GM19035 (cell line): Measurements from ENCODE around the gene NCAM1.
"Not testable (repeated sequence)": the region's sequence is repeated elsewhere in the genome, so short reads cannot be mapped to it uniquely, and the experiment has no call there.

Source experiments
- ATAC-seq: cut with Tn5 transposase; IDR thresholded peaks from one replicate; pipeline ENCODE4 v1.9.1; 2021; ENCODE audit not compliant: unreplicated experiment

NCAM1 gene

DNA sequence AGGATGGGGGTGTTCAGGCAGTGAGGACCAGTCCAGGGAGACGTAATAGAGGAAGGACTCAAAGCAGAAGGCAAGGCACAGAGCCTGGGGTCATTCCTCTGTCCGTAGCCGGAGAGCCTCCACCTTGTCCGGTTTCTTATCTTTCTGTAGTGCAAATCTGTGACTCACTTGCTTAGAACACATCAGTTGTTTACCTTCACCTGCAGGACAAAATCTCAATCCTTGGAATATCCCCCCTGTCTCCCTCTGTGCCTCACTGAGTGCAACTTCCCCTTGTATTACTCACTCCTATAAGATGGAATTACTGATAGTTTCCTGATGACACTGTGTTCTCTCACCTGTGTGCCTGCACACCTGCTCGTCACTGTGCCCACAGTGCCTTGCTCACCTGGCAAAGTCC is 332.7 kb downstream of the NCAM1 start:
- ATAC-seq = no peak

DNA sequence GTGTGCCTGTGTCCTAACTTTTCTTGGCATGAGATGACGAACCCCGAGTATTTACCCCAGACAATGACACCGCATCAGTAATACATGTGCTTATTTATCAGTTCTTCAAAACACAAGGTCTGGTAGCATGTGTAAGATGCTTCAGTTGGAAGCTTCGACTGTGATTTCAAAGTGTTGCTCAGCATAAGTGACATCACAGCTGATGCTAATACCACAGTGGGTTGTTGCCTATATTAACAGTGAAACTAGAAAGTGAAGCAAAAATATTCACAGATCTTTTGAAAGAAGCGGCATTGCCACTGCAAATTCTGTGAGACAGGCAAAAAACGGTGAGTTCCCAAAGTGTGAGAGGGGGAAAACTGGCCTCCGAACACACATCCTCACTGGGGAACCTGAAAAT is 334.8 kb downstream of the NCAM1 start:
- no peak for ATAC-seq

DNA sequence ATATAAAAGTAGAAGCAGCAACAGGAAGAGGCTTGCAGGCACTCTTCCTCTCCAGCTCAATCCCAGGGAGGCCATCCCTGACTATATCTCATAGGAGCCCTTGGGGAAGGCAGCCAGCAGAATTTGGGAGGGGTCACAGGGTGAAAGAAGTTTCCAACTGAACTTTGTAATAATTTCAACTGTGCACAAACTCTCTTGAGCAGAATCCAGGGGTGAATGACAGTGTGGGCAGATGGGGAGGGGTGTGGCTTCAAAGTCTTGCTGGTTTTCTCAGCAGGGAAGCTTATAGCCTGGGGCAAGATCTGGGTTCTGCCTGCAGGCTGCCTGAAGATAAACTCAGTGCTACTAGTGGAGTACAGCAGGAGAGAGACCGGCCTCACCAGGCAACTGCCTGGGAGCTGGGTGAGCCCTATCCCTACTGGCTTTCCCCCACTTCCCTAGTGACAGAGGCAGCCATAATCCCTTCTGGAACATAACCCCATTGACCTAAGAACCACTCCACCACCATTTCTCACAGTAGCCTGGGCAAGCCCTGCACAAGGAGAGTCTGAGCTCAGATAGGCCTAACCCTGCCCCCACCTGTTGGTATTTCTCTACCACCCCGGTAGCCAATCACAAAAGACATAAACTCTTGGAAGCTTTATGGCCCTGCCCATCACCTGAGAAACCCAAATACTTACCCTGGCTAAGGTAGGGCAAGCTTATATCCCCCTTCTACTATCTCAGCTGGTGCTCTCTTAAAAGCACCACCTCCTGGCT is 335.4 kb downstream of the NCAM1 start:
- ATAC-seq = no peak

DNA sequence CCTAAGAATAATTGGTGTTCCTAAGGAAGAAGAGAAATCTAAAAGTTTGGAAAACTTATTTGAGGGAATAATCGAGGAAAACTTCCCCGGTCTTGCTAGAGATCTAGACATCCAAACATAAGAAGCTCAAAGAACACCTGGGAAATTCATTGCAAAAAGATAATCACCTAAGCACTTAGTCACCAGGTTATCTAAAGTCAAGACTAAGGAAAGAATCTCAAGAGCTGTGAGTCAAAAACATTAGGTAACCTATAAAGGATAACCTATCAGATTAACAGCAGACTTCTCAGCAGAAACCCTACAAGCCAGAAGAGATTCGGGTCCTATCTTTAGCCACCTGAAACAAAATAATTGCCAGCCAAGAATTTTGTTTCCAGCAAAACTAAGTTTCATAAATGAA is 337.3 kb downstream of the NCAM1 start:
- ATAC-seq = not testable (repeated sequence)

DNA sequence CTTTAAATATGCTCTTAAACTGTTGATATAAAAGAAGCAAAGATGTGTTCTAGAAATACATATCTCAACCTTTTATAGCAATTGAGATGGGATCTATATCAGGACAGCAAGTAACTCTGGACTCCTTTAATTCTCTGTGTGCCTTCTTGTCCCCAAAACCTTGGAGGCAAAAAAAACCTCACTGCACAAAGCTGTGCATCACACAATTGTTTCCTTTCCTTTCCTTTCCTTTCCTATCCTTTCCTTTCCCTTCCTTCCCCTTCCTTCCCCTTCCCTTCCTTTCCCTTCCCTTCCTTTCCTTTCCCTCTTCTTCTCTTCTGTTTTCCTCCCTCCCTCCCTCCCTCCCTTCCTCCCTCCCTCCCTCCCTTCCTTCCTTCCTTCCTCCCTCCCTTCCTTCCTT is 343.7 kb downstream of the NCAM1 start:
- no peak for ATAC-seq

DNA sequence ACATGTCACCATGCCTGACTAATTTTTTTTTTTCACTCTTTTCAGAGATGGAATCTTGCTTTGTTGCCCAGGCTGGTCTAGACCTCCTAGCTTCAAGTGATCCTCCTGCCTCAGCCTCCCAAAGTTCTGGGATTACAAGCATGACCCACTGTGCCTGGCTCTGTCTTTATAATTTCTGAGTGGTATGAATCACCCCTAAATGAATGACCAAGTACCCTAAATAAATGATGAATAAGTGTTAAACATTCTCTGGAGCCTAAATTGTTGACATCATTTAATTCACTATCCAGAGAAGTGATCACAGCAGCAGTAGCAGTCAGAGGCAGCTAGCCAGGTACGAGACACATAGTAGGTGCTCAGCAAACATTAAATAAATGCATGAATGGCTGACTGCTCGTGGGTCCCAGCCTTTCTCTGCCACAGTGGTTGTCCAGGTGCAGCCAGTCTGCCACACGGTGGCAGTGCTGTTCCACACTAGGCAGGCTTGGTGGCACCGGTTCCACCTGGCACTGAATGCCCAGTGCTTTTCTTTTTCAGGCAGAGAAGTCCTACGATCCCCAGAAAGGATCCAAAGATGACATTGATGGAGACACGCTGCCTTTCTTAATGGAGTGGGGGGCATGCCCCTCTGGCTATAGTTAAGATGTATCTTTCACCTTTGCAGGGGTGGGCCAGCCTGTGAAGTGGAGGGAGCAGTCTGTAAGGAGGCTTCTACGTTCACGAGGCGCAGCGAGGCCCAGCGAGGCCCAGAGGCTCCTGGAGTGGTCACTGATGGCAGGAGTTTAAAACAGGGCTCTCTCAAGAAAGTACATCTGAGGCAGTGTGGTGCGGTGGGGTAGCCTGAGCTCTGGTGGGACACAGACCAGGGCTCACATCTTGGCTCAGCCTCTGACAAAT is 344.5 kb downstream of the NCAM1 start:
- peak; percentile 86 for ATAC-seq

DNA sequence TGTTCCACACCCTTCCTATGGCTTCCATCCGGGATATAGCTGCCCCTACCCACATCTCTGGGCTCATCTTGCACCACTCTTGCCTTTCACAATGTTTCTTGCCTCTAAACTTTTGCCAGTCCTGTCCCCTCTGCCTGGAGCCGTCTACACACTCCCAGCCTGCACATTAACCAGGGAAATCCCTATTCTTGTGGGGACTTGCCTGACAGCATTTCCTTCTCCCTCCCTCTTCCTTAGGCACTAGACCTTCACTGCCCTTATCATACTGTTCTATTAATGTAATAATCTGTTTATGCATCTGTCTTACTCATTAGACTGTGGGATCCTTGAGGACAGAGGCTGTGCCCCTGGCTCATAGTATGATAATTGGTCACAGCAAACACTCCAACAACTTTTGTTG is 347.4 kb downstream of the NCAM1 start:
- ATAC-seq = no peak

DNA sequence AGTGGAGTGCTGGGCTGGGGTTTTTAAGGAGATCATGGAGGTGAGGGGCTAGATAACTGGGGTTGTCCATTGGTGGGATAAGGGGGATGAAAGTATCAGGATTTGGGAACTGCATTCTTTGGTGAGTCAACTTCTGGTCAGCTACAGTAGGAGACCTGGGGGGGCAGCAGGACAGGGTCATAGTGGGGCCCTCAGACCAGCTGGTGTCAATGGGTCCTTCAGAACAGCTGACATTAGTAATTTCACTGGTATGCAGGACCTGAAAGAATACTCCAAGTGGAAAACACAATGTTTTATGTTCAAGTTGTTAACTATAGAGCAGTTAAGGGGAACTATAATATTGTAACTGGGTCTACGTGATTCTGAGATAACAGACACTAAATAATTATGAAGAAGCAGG is 350.3 kb downstream of the NCAM1 start:
- no peak for ATAC-seq

DNA sequence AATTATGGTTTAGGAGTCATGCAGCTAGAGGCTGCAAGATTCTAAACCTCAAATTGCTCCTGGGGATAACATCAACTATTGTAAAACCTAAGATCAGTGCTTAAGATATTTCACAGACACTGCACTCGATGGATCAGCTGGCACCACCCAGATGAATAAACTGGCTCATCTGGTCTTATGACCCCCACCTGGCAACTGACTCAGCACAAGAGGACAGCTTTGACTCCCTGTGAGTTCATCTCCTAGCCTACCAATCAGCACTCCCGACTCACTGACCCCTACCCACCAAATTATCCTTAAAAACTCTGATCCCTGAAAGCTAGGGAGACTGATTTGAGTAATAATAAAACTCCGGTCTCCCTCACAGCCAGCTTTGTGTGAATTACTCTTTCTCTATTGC is 352.4 kb downstream of the NCAM1 start:
- no peak for ATAC-seq

DNA sequence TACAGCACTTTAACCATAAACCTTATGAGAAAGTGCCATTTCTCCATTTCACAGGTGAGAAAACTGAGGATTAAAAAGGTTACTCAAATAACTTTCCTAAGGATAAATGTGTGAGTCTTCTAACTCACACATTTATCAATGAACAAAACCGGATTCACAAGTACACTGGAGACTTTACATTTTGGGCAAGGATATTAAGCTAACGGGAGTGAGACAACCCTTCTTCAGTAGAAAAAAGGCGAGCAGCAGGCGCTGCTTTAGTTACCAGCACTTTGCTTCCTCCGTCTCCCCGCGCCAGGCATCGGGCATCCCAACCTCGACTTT is 352.8 kb downstream of the NCAM1 start:
- no peak for ATAC-seq

DNA sequence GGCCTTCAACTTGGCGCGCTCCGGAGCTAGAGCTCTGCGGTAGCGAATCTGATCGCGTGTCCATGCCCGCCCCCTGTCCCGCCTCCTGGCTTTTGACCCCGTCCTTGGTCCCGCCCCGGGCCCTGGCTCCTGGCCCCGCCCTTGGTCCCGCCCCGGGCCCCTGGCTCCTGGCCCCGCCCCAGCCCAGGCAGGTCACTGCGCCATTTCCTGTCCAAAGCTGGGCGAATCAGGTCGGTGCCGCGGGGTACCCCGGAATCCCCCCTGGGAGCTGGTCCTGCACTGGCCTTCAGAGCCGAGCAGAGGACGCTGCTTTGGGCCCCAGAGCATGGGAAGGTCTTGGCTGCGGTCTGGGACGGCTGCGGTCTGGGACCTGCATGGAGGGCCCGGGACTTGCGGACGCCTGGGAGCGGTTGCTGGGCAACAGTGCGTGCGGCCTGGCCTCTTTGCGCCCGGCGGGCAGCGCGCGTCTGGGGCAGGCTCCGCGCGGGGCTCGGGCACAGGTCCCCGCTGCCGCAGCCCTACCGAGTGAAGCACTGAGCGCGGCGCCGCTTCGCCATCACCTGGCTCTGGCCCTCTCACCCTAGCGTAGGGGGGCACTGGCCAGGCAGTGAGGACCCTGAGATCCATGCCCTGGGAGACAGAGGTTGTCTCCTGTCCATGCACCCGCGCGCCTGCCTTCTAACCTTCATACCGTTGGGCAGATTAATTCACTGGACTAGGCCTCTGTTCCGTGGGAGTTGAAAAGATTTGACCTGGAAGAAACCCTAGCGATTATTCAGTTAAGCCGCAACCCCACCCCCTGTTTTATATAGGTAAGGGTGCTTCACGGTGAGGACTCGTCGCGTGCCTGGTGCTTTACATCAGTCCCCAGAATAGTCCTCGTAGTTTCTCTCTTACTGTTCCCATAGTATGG is 353.4 kb downstream of the NCAM1 start, which contains the start of gene TTC12:
TSS of gene TTC12 (plus strand) at position 195 of the 913 bp plus-strand sequence. CDS start 1,675 bp downstream, outside the sequence.
- ATAC-seq = peak; percentile 98

DNA sequence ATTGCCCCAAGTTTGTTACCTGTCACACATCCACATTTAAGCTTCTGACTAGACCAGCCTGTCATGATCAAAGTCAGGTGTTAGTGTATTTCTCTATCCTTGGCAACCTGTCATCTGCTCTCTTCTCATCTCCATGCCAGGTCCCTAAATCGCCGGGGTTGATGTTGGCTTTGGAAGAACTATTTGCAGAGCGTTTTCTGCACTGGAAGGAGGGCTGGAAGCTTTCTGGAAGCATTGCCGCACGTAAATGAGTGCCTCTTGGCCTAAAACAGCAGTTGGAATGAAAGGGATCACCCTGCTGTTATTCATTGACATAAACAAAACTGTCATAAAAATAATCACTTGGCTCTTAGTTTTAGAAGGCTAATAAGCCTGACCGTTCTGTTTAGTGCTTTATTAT is 354.6 kb downstream of the NCAM1 start:
- ATAC-seq = no peak

DNA sequence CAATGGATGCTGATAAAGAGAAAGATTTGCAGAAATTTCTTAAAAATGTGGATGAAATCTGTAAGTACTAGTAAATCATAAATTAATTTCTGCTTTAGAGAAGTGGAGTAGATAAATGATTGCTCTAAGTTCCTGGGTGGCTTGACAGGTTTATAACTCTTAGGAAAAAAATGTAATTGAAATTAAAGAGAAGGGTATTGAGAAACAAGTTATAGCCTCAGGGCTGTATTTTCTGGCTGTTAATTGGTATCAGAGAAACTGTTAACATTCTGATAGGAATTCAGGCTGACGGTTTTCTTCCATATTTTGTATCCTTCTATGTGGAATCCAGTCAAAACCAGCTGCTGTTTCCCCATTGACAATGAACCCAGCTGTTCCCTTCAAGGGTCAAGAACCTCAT is 355.0 kb downstream of the NCAM1 start:
- no peak for ATAC-seq

DNA sequence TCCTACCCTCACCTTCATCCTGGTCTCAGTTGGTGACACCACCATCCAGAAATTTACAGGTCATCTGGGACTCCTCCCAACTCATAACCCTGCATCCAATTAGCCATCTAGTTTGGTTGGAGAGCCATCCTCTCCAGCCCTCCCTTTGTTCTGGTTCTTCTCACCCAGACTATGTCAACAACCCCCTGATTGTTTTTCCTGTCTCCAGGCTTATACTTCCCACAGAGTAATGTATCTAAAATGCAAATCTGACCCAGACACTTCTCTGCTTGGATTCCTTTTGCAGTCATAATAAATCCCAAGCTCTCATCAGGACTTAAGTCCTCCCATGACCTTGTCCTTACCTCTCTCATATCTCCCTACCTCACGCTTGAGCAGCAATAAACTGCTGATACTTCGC is 356.1 kb downstream of the NCAM1 start:
- ATAC-seq = no peak

DNA sequence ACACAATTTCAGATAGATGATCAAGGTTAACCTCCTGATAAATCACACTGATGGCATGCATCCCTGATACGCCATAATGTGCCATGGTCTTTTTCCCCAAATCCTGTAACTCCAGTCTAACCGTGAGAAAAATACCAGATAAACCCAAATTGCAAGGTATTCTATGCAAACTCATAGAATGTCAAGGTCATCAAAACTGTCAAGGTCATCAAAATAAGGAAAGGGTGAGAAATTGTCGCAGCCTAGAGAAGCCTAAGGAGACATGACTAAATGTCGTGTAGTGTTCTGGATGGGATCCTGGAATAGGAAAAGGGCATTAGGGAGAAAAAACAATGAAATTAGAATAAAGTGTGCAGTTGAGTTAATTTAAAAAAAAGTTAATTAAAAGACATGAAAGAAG is 357.9 kb downstream of the NCAM1 start:
- ATAC-seq = no peak

DNA sequence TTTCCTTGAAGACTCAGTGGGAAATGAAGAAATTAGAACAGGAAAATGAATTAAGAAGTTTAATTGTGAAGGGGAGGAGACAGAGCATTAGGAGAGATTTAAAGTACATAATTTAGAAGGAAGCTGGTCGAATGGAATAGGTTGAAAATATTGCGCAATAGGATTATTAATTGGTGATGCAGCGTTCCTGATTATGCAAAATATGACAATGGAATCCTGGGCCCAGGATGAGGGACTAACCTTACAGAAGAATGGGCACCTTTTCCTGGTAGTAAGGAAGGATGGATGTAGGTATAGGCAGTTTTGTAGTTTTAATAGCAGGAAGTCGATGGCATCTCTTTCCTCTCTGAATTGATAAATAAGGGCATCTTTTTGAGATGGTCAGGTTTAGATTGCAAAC is 360.9 kb downstream of the NCAM1 start:
- no peak for ATAC-seq

DNA sequence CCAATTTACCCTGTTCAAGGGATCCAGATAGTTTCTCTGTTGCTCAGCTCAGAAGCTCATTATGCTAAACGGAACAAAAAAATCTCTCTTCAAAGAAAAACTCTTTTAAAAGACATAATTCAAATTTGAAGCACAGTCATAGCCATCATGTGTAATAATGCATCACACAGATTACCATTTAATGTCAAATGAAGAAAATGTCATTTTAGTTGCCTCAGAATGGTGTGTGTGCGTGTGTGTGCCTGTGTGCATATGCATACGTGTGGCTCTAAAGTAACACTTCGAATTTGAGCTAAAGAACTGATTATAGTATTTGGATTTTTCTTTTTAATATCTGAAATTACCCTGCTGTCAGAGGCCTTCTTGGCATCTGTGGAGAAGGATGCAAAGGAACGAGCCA is 363.0 kb downstream of the NCAM1 start:
- no peak for ATAC-seq
